ENCODE measurements around the gene VPS11.
A peak's percentile ranks its signal among the peaks of the same experiment; 100 is the strongest.
"Not testable (repeated sequence)": the region's sequence is repeated elsewhere in the genome, so short reads cannot be mapped to it uniquely, and the experiment has no call there.

Gene VPS11

GRCh38 chr11:119038884-119039283 lies 28.7 kb upstream of the VPS11 start:
- no peak overlapping the region for H3K4me3 ChIP-seq (ENCODE audit: low read depth, low read length)
- no peak for DNase-seq (ENCODE audit: low read depth)
- TF ChIP-seq CTCF (IDR thresholded peaks at IDR 0.05; ENCODE audit: low read depth, low read length, missing control alignments), result no peak

DNA sequence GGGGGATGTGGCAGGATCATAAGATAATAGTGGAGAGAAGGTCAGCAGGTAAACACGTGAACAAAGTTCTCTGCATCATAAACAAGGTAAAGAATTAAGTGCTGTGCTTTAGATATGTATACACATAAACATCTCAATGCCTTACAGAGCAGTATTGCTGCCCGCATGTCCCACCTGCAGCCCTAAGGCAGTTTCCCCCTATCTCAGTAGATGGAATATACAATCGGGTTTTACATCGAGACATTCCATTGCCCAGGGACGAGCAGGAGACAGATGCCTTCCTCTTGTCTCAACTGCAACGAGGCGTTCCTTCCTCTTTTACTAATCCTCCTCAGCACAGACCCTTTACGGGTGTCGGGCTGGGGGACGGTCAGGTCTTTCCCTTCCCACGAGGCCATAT lies 28.1 kb upstream of the VPS11 start:
- not testable (repeated sequence) for H3K4me3 ChIP-seq (ENCODE audit: low read depth, low read length); DNase-seq (ENCODE audit: low read depth)

DNA sequence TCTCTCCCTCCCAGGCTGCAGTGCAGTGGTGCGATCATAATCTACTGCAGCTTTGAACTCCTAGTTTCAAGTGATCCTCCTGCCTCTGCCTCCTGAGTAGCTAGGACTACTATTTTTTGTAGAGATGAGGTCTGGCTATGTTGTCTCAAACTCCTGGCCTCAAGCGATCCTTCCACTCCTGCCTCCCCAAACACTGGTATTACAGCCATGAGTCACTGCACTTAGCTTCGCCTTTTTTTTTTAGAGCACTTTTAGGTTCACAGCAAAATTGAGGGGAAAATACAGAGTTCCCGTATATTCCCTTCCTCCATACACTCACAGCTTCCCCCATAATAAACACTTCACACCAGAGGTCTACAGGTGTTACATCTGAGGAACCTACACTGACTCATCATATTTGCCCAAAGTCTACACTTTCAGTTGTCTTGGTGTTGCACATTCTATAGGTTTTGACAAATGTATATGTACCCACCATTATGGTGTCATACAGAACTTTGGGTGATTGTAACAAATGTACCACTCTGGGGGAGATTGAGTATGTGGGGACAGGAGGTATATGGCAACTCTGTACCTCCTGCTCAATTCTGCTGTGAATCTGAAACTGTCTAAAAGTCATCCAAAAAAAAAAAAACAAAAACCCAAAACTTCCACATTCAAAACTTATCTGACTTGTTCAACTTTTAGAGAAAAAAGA lies 25.6 kb upstream of the VPS11 start:
- no peak overlapping the region for H3K4me3 ChIP-seq (ENCODE audit: low read depth, low read length)
- no peak for DNase-seq (ENCODE audit: low read depth)
- TF ChIP-seq CTCF (IDR thresholded peaks at IDR 0.05; ENCODE audit: low read depth, low read length, missing control alignments), result no peak

GRCh38 chr11:119042927-119043326 lies 24.7 kb upstream of the VPS11 start:
- no peak overlapping the region for H3K4me3 ChIP-seq (ENCODE audit: low read depth, low read length)
- no peak for DNase-seq (ENCODE audit: low read depth)
- TF ChIP-seq CTCF (IDR thresholded peaks at IDR 0.05; ENCODE audit: low read depth, low read length, missing control alignments), result no peak

- TF ChIP-seq CTCF (IDR thresholded peaks at IDR 0.05; ENCODE audit: low read depth, low read length, missing control alignments), result peak; percentile 36
- H3K4me3 ChIP-seq (ENCODE audit: low read depth, low read length), result no peak overlapping the region
- DNase-seq (ENCODE audit: low read depth), result no peak
Measured at GRCh38 chr11:119044708-119045107, 22.9 kb upstream of the VPS11 start.

DNA sequence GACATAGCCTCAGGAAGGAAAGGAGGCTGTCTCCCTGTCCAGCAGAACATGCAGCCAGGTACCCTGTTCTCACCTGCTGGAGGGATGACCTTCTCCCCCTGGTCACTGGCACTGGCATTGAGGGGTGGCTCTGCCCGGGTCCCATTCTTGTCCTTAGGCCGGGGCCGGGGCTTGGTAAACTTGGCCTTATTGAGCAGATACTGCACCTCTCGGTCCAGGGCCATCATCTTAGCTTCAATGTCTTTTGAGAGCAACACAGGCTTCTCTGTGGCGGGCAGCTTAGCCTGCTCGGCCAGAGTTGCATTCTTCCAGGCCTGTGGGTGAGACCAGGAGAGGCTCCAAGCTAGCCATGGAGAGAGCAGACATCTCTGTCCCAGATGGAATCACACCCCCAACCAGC lies 21.1 kb upstream of the VPS11 start:
- TF ChIP-seq CTCF (IDR thresholded peaks at IDR 0.05; ENCODE audit: low read depth, low read length, missing control alignments), result no peak
- no peak for DNase-seq (ENCODE audit: low read depth)
- H3K4me3 ChIP-seq (ENCODE audit: low read depth, low read length), result no peak overlapping the region

DNA sequence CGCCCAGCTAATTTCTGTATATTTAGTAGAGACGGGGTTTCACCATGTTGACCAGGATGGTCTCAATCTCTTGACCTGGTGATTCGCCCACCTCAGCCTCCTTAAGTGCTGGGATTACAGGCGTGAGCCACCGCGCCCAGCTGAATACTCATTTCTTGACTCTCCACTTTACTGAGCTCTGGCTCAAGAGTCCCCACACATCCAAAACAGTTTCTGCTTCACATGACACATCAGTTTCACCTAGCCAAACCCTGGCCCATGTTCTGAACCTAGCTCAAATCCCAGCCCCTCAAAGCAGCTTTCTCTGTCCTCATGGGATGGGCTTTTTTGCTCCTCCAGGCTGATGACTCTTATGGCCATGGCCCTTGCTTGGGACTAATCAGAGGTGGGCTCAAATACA lies 20.4 kb upstream of the VPS11 start:
- no peak overlapping the region for H3K4me3 ChIP-seq (ENCODE audit: low read depth, low read length)
- TF ChIP-seq CTCF (IDR thresholded peaks at IDR 0.05; ENCODE audit: low read depth, low read length, missing control alignments), result no peak
- no peak for DNase-seq (ENCODE audit: low read depth)

Data from GM12864 (cell line).